ENCODE results near the gene POLR1A. TPM values are rescaled to one million over a fixed set of nuclear protein-coding genes. Genes with fewer than 3 reads are reported as not detected.
A peak's percentile ranks its signal among the peaks of the same experiment; 100 is the strongest.

Gene POLR1A
- total RNA-seq, 1 experiment from 2014 or later = 62.7 TPM

DNA sequence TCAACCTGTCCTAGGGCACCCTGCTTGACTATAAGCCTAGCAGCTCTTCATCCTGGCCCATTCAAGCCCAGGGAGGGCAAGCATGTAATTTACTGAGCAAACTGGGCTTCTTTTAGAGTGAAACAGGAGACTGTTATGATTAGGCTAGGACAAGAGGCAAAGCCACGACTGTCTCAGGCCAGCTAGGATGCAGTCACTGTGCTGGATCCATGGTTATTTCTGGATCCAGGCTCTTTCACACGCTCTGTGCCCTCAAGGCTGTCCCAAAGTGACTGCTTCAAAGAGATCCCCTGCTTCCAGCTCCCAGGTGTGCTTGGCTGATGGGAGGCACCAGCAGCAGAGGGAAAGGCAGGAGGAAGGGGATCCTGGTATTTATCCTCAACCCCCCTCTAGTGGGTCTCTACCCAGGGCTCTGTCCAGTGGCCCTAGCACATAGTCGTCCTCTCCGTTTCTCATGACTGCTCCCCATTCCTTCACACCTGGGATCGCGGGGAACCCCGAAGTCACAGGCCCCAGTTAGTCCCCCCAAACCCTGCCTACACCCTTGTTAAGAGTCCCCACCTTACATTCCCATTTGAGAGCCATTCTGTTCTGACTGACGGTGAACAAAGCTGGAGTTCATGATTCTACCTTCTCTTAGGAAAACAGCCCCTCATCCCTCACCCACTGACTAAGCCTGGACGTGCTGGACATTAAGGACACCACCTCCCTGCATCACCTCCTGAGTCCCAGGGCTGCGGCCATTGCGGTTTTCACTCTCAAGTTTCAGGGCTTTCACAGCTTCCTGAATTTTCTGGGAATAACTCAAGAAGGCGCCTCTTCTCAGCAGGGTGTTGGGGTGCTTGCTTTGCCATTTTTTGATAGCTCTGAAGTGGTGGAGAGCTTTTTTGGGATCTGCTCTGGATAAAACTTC is 63.2 kb downstream of the POLR1A start:
- Mint-ChIP-seq H3K36me3 (ENCODE audit: insufficient read depth in 1 of 3, low read depth in 3 of 3) (peaks cover 53 to 94% (median 87%) of the 10 kb centered on the region in 3 experiments), H3K27me3 (ENCODE audit: low read depth) (no peaks in the 10 kb centered on the region), H3K9me3 (no peaks in the 10 kb centered on the region), H3K27ac (peak overlapping the region in 1 of 3 experiments; percentile 40; a peak in 2 of 7 replicates), H3K4me1 (peaks cover 0 to 4% of the 10 kb centered on the region in 2 experiments; a peak in 1 of 4 replicates), H3K4me3 (no peak overlapping the region)
- Histone ChIP-seq H3K79me1 (ENCODE audit: insufficient read depth, low read depth, low read length, poor library complexity, severe bottlenecking) (no peaks in the 10 kb centered on the region), H3K56ac (ENCODE audit: insufficient read length, low read depth, low read length) (no peak overlapping the region), H2AFZ (ENCODE audit: low read length) (no peak overlapping the region), H3K14ac (ENCODE audit: insufficient read depth, low read length) (no peak overlapping the region), H3K9me3 (ENCODE audit: control insufficient read depth, low read depth, low read length) (no peaks in the 10 kb centered on the region), H3K23me2 (ENCODE audit: insufficient read length, low read depth, low read length, poor library complexity, severe bottlenecking) (no peaks in the 10 kb centered on the region), H3K27ac (ENCODE audit: insufficient read length, low read depth, low read length) (no peak overlapping the region), H2BK5ac (ENCODE audit: insufficient read length, low read length) (no peak overlapping the region), H3K79me2 (ENCODE audit: insufficient read depth, low read length) (no peaks in the 10 kb centered on the region), H2BK120ac (ENCODE audit: low read depth, low read length, poor library complexity, severe bottlenecking) (no peak overlapping the region), H3K27me3 (ENCODE audit: insufficient read depth, low read length) (no peaks in the 10 kb centered on the region), H2BK12ac (ENCODE audit: insufficient read length, low read depth, low read length) (no peak overlapping the region), H2BK15ac (ENCODE audit: low read depth, low read length) (no peak overlapping the region), H4K91ac (ENCODE audit: insufficient read length, low read depth, low read length) (no peak overlapping the region), H4K20me1 (ENCODE audit: control insufficient read depth, insufficient read depth, insufficient read length) (no peaks in the 10 kb centered on the region), H3K9ac (ENCODE audit: extremely low read depth, insufficient read length, low read length) (no peak overlapping the region), H3K18ac (ENCODE audit: insufficient read length, low read depth, low read length) (no peak overlapping the region), H3K4me1 (ENCODE audit: insufficient read depth, low read length) (no peaks in the 10 kb centered on the region), H2AK5ac (ENCODE audit: insufficient read length, low read length) (no peak overlapping the region), H4K8ac (replicated peaks; ENCODE audit: insufficient read length, low read depth, low read length) (no peak overlapping the region), H3K4me2 (ENCODE audit: insufficient read depth, insufficient read length, low read length) (no peak overlapping the region), H3K4ac (ENCODE audit: low read depth, low read length) (no peak overlapping the region), H4K5ac (ENCODE audit: insufficient read length, low read depth, low read length) (no peak overlapping the region), H3K23ac (ENCODE audit: insufficient read length, low read depth, low read length) (no peak overlapping the region), H2BK20ac (ENCODE audit: low read depth, low read length, poor library complexity, severe bottlenecking) (no peak overlapping the region), H3T11ph (ENCODE audit: low read length) (no peak overlapping the region)
- no peak for TF ChIP-seq CTCF (conservative IDR thresholded peaks at IDR 0.05)
- no CpG with 5 or more reads among the region's 12 CpGs for WGBS (ENCODE audit: extremely low coverage, insufficient read length, low lambda C conversion rate)
- DNase-seq = peak; percentile 10
